ENCODE data around the gene PARL.

DNA sequence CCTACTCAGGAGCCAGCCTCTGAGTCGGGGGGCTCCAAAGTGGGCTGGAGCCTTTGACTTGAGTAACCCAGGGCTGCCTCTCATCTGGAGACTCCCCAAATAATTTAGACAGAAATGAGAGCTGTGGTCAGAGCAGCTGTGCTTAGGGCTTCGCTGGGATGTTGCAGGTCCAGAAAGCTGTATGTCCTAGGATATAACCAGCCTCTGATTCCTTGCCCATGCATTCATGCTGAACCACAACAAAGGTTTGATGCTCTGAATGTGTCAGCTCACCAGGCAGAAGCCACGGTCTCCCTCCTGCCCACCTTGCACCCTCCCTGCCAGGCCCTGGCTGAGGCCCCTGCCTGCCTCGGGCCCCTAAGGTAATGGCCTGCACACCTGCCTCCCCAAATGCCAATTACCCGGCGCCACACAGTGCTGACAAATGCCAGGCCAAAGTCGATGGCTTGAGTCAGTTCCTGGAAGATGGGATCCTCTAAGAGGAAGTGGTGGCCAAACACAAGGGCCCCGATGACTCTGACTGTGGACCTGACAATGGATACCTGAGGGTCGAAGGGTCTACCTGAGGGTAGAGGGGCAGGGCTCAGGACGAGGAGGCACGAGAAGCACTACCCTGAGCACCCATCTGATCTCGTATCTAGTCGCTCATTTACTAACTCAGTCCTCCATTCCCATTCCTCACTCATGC lies 21.7 kb upstream of the PARL start:
- TF ChIP-seq, protein P1, sequence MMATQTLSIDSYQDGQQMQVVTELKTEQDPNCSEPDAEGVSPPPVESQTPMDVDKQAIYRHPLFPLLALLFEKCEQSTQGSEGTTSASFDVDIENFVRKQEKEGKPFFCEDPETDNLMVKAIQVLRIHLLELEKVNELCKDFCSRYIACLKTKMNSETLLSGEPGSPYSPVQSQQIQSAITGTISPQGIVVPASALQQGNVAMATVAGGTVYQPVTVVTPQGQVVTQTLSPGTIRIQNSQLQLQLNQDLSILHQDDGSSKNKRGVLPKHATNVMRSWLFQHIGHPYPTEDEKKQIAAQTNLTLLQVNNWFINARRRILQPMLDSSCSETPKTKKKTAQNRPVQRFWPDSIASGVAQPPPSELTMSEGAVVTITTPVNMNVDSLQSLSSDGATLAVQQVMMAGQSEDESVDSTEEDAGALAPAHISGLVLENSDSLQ (IDR thresholded peaks at IDR 0.05), result no peak
- TF ChIP-seq NFRKB (IDR thresholded peaks at IDR 0.05) (no peak), ELF4 (IDR thresholded peaks at IDR 0.05) (no peak), FOXK2 (IDR thresholded peaks at IDR 0.05) (no peak), FOXM1 (IDR thresholded peaks at IDR 0.05; ENCODE audit: borderline replicate concordance) (no peak), LEF1 (IDR thresholded peaks at IDR 0.05; ENCODE audit: borderline replicate concordance) (no peak), FOXA1 (IDR thresholded peaks at IDR 0.05) (no peak), HDGF (IDR thresholded peaks at IDR 0.05; ENCODE audit: borderline replicate concordance) (no peak)

Data from HEK293T (cell line).